Calu3 (cell line): ENCODE results near the gene CPEB3. TPM values are rescaled to one million over a fixed set of nuclear protein-coding genes. Genes with fewer than 3 reads are reported as not detected.

Experiments used
- BruUV-seq: library from RNA; stranded (reverse); fragments of 400-500 nt; replicated peaks from 2 replicates; lab custom pipeline; 2021; lab: Mats Ljungman, UMichigan
- CTCF ChIA-PET: fragments of 300-600 bp; sonication (Branson Sonifier 250); formaldehyde crosslinking; loops from one replicate; lab custom pipeline; 2022; ENCODE audit warnings: antibody characterized with exemption; lab: Charles Lee
- DNase-seq: peaks from one replicate; pipeline ENCODE4 v3.0.0; 2022
- H3K27ac Mint-ChIP-seq: one replicate; pipeline ENCODE4 v1.8.0; 2022; ENCODE audit warnings: mixed read lengths; ENCODE audit not compliant: unreplicated experiment
- H3K27me3 Mint-ChIP-seq: one replicate; pipeline ENCODE4 v1.8.0; 2022; ENCODE audit warnings: mixed read lengths; ENCODE audit not compliant: unreplicated experiment
- H3K36me3 Mint-ChIP-seq: one replicate; pipeline ENCODE4 v1.8.0; 2022; ENCODE audit warnings: mild to moderate bottlenecking, moderate library complexity, mixed read lengths; ENCODE audit not compliant: insufficient read depth, unreplicated experiment
- H3K4me1 Mint-ChIP-seq: one replicate; pipeline ENCODE4 v1.8.0; 2022; ENCODE audit warnings: mild to moderate bottlenecking, low read depth, mixed read lengths; ENCODE audit not compliant: unreplicated experiment
- H3K4me3 Mint-ChIP-seq: one replicate; pipeline ENCODE4 v1.8.0; 2022; ENCODE audit warnings: mild to moderate bottlenecking, low read depth, moderate library complexity, mixed read lengths; ENCODE audit not compliant: unreplicated experiment
- H3K9me3 Mint-ChIP-seq: one replicate; pipeline ENCODE4 v1.8.0; 2022; ENCODE audit warnings: low read depth, mixed read lengths; ENCODE audit not compliant: unreplicated experiment
- intact Hi-C: fragments of 100-400 bp; cut with micrococcal nuclease; formaldehyde crosslinking; loops from one replicate; pipeline ENCODE4 v1.10.0; 2022; ENCODE audit not compliant: unreplicated experiment
- total RNA-seq: library from RNA; stranded (reverse); gene quantifications from 2 replicates; pipeline ENCODE4 v1.2.3, GENCODE V29; 2022
- TF ChIP-seq, protein P1 (sequence below): fragments of 200-600 bp; IDR thresholded peaks from one replicate; pipeline ENCODE4 v1.8.0; 2022; ENCODE audit warnings: antibody characterized with exemption; ENCODE audit not compliant: unreplicated experiment

The CPEB3 gene
- total RNA-seq, 1 experiment from 2014 or later, result 2.8 TPM

DNA sequence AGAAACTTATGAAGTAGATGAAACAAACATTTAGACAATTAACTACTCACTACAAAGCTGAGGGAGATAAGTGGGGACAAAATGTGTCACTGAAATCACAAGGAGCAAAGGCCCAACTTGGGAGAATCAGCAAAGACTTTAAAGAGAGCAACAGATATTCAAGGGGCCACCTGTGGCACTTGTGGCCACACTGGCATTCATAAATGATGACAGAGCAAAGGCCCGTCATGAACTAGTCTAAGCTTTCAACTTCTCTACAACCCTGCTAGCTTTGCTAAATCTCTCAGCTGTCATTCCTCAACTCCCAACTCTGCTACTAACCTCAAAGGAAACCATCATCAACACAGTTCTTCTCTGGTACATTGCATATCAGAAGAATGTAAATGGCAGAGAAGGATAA lies 178.4 kb downstream of the CPEB3 start:
- TF ChIP-seq, protein P1, sequence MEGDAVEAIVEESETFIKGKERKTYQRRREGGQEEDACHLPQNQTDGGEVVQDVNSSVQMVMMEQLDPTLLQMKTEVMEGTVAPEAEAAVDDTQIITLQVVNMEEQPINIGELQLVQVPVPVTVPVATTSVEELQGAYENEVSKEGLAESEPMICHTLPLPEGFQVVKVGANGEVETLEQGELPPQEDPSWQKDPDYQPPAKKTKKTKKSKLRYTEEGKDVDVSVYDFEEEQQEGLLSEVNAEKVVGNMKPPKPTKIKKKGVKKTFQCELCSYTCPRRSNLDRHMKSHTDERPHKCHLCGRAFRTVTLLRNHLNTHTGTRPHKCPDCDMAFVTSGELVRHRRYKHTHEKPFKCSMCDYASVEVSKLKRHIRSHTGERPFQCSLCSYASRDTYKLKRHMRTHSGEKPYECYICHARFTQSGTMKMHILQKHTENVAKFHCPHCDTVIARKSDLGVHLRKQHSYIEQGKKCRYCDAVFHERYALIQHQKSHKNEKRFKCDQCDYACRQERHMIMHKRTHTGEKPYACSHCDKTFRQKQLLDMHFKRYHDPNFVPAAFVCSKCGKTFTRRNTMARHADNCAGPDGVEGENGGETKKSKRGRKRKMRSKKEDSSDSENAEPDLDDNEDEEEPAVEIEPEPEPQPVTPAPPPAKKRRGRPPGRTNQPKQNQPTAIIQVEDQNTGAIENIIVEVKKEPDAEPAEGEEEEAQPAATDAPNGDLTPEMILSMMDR, result no peak
- intact Hi-C loops, result no loop called here
- Mint-ChIP-seq H3K27me3 (no peaks in the 10 kb centered on the region), H3K9me3 (no peaks in the 10 kb centered on the region), H3K36me3 (no peaks in the 10 kb centered on the region), H3K4me3 (no peak overlapping the region), H3K4me1 (peaks cover 9% of the 10 kb centered on the region), H3K27ac (no peak overlapping the region)
- CTCF ChIA-PET, result no interaction called here
- no peak for DNase-seq
- no TSS peak for BruUV-seq

DNA sequence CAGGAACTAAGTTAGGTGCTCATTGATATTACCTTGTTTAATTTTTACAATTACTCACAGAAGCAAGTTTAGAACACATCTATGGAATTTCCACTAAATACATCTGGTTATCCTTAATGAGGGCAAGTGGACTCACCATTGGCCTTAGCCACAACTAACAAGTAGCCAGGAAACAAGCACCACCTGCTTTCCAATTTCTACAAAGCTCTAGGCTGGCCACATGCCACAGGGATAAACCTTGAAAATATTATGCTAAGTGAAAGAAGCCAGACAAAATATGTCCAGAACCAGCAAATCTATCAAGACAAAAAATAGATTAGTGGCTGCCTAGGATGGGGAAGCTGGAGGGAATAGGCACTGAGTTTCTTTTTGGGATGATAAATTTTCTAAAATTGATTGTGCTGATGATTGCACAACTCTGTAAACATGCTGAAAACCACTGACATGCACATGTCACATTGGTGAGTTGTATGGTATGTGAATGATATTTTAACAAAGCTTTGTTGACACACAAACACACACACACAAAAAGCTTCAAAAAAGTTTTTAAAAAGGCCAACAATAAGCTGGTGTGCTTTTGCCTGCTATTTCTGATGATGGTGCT lies 179.4 kb downstream of the CPEB3 start:
- Mint-ChIP-seq H3K36me3 (no peaks in the 10 kb centered on the region), H3K4me1 (peaks cover 9% of the 10 kb centered on the region), H3K4me3 (no peak overlapping the region), H3K27me3 (no peaks in the 10 kb centered on the region), H3K27ac (no peak overlapping the region), H3K9me3 (no peaks in the 10 kb centered on the region)
- CTCF ChIA-PET, result no interaction called here
- TF ChIP-seq, protein P1, result no peak
- no TSS peak for BruUV-seq
- intact Hi-C loops, result no loop called here
- no peak for DNase-seq

DNA sequence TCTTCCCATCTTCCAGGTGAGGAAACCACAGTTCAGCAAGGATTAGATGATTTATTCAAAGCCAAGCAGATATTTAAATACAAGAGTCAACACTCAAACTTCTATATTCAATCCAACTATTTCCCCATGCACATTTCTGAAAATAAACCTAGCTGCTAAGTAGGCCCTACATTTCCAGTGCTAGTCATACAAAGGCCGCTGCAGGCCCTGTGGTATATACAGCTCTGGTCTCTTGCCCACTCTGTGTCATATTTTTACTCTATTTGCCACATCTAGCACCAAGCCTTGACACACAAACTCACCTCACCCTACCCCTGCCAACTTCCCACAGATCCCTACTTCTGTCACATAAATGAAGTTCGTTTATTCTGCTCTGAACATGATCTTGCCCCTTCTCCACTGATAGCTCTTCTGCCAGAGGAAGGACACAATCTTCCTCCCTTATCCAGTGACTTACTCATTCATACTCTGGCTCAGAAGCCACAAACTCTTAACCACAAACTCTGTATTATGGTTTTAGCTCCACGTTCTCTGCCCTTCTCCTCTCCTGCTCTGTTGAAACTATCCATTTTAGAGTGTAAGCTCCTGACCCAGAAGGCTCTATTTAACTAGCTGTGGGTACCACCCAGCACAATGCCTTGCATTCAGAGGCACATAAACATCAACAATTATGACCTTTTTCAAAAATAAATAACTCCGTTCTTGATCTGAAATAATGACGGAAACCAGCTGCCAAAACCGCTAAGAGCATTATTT lies 180.7 kb downstream of the CPEB3 start:
- DNase-seq, result no peak
- CTCF ChIA-PET, result no interaction called here

DNA sequence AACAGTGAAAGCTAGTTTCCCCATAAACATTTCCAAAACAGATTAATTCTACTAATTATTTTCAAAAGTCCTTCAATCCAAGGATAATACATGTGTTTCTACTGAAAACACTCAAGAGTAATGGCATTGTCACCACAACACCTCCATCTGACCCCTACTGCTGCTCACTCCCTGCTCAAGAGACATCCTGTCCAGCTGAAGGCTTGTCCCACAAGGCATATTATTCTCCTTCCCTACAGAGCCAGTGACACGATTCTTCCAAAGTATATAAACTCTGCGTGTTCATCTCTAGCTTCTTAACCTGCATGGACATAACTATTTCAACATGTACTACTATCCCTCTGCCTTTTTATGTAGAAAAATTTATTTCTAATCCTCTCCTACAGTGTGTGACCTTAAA lies 182.1 kb downstream of the CPEB3 start:
- BruUV-seq, result no TSS peak
- CTCF ChIA-PET, result no interaction called here
- no peak for DNase-seq
- Mint-ChIP-seq H3K4me3 (no peak overlapping the region), H3K27ac (no peak overlapping the region), H3K9me3 (no peaks in the 10 kb centered on the region), H3K36me3 (no peaks in the 10 kb centered on the region), H3K4me1 (peaks cover 2% of the 10 kb centered on the region), H3K27me3 (no peaks in the 10 kb centered on the region)
- intact Hi-C loops, result no loop called here
- TF ChIP-seq, protein P1, result no peak

More for the DNA sequence above, 180.7 kb downstream of the CPEB3 start:
- Mint-ChIP-seq H3K4me1 (peaks cover 9% of the 10 kb centered on the region), H3K27me3 (no peaks in the 10 kb centered on the region), H3K27ac (no peak overlapping the region), H3K9me3 (no peaks in the 10 kb centered on the region), H3K4me3 (no peak overlapping the region), H3K36me3 (no peaks in the 10 kb centered on the region)
- no TSS peak for BruUV-seq
- intact Hi-C loops, result no loop called here
- TF ChIP-seq, protein P1, result no peak
